GM19452 (cell line): ENCODE data around the gene ATP5F1C.
"Not testable (repeated sequence)": the region's sequence is repeated elsewhere in the genome, so short reads cannot be mapped to it uniquely, and the experiment has no call there.

Experiments used
- ATAC-seq: cut with Tn5 transposase; IDR thresholded peaks from one replicate; pipeline ENCODE4 v1.9.1; 2021; ENCODE audit not compliant: unreplicated experiment

The ATP5F1C gene

GRCh38 chr10:7787857-7788638 lies at the start of gene ATP5F1C, which contains the start of gene KIN:
ATP5F1C (plus strand) TSS chr10:7788177; CDS start chr10:7788208, 31 bp downstream.
KIN (minus strand) TSS chr10:7787993; CDS start chr10:7787933, 60 bp downstream.
- ATAC-seq = peak; percentile 91

GRCh38 chr10:7738536-7739407 lies 49.2 kb upstream of the ATP5F1C start:
- ATAC-seq = no peak

- ATAC-seq = no peak
These were observed 43.7 kb upstream of the ATP5F1C start for GRCh38 chr10:7744307-7744706.

- not testable (repeated sequence) for ATAC-seq
These were observed 39.3 kb upstream of the ATP5F1C start for GRCh38 chr10:7748637-7749036.

GRCh38 chr10:7750222-7750621 lies 37.8 kb upstream of the ATP5F1C start:
- ATAC-seq = no peak

- ATAC-seq = no peak
These were observed 35.7 kb upstream of the ATP5F1C start for GRCh38 chr10:7752251-7752650.

- ATAC-seq = no peak
These were observed 32.9 kb upstream of the ATP5F1C start for GRCh38 chr10:7755103-7755502.

GRCh38 chr10:7756360-7756992 lies 31.5 kb upstream of the ATP5F1C start:
- ATAC-seq = no peak

GRCh38 chr10:7763929-7764328 lies 24.0 kb upstream of the ATP5F1C start:
- no peak for ATAC-seq

GRCh38 chr10:7766241-7766640 lies 21.7 kb upstream of the ATP5F1C start:
- no peak for ATAC-seq

- ATAC-seq = no peak
These were observed 20.8 kb upstream of the ATP5F1C start for GRCh38 chr10:7767209-7767608.

- no peak for ATAC-seq
These were observed 19.6 kb upstream of the ATP5F1C start for GRCh38 chr10:7768417-7768816.

GRCh38 chr10:7773845-7774801 lies 13.9 kb upstream of the ATP5F1C start:
- no peak for ATAC-seq

- ATAC-seq = no peak
These were observed 11.2 kb upstream of the ATP5F1C start for GRCh38 chr10:7776777-7777176.

- ATAC-seq = not testable (repeated sequence)
These were observed 5.8 kb upstream of the ATP5F1C start for GRCh38 chr10:7782194-7782593.

- no peak for ATAC-seq
These were observed 1.5 kb upstream of the ATP5F1C start for GRCh38 chr10:7786430-7786829.

GRCh38 chr10:7787150-7787856 lies 674 bp upstream of the ATP5F1C start:
- peak; percentile 14 for ATAC-seq

GRCh38 chr10:7788639-7789286 lies 786 bp downstream of the ATP5F1C start:
- ATAC-seq = peak; percentile 4

GRCh38 chr10:7789390-7789789 lies 1.4 kb downstream of the ATP5F1C start:
- no peak for ATAC-seq
